ENCODE measurements around the gene MUC4.

The MUC4 gene

DNA sequence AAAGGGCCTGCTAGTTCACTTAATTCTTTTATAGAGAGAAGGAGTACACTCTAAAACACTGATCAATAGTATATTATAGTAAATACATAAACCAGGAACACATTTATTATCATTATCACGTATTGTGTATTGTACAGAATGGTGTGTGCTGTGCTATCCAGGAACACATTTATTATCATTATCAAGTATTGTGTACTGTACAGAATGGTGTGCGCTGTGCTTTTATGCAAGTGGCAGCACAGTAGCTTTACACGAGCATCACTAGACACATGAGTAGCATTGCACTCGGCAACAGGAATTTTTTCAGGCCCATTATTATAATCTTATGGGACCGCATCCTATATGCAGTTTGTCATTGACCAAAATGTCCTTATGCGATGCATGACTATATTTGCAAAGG, 111.9 kb downstream of the MUC4 start:
- no peak overlapping the region for H3K4me2 ChIP-seq (ENCODE audit: low read length)
- no peaks in the 10 kb centered on the region for H3K36me3 ChIP-seq (ENCODE audit: insufficient read depth, low read length)
- no peak overlapping the region for H2AFZ ChIP-seq (ENCODE audit: low read length)
- H3K4me1 ChIP-seq (ENCODE audit: insufficient read depth, low read length, severe bottlenecking) = no peaks in the 10 kb centered on the region
- no peaks in the 10 kb centered on the region for H3F3A ChIP-seq (ENCODE audit: insufficient read depth, low read length)
- no peak overlapping the region for H3K4me3 ChIP-seq (ENCODE audit: low read depth, low read length, poor library complexity, severe bottlenecking)
- no peak overlapping the region for H3K27ac ChIP-seq (ENCODE audit: low read depth, low read length, poor library complexity, severe bottlenecking)
- no peak for TF ChIP-seq EZH2 (IDR thresholded peaks at IDR 0.05; ENCODE audit: borderline replicate concordance, low read length)
- TF ChIP-seq, protein P1, sequence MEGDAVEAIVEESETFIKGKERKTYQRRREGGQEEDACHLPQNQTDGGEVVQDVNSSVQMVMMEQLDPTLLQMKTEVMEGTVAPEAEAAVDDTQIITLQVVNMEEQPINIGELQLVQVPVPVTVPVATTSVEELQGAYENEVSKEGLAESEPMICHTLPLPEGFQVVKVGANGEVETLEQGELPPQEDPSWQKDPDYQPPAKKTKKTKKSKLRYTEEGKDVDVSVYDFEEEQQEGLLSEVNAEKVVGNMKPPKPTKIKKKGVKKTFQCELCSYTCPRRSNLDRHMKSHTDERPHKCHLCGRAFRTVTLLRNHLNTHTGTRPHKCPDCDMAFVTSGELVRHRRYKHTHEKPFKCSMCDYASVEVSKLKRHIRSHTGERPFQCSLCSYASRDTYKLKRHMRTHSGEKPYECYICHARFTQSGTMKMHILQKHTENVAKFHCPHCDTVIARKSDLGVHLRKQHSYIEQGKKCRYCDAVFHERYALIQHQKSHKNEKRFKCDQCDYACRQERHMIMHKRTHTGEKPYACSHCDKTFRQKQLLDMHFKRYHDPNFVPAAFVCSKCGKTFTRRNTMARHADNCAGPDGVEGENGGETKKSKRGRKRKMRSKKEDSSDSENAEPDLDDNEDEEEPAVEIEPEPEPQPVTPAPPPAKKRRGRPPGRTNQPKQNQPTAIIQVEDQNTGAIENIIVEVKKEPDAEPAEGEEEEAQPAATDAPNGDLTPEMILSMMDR (IDR thresholded peaks at IDR 0.05; ENCODE audit: low read length) = no peak
- 0 out of 2 replicates have a peak, but pooled peaks cover 9% of the 10 kb centered on the region for H3K27me3 ChIP-seq (ENCODE audit: insufficient read depth, low read length)
- H4K20me1 ChIP-seq (ENCODE audit: insufficient read depth, low read length) = no peaks in the 10 kb centered on the region
- H3K9ac ChIP-seq (ENCODE audit: low read length) = no peak overlapping the region
- no peaks in the 10 kb centered on the region for H3K9me3 ChIP-seq (ENCODE audit: low read length)
- no peaks in the 10 kb centered on the region for H3K9me2 ChIP-seq (ENCODE audit: low read depth, low read length)
- H3K79me2 ChIP-seq (ENCODE audit: insufficient read depth, low read length) = no peaks in the 10 kb centered on the region

DNA sequence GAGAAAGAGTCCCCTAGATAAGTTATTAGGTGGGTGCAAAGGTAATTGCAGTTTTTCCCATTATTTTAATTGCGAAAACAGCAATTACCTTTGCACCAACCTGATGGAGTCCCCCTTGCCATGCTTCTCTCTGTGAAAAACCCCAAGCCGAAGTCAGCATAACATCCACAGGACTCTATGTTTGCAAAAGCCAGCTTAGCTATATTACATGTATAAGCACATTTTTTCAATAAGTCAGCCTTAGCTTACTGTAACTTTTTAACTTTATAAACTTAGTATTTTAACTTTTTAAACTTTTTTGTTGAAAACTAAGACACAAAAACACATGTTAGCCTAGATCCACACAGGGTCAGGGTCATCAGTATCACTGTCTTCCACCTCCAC, 112.3 kb downstream of the MUC4 start:
- no peaks in the 10 kb centered on the region for H3F3A ChIP-seq (ENCODE audit: insufficient read depth, low read length)
- no peaks in the 10 kb centered on the region for H3K36me3 ChIP-seq (ENCODE audit: insufficient read depth, low read length)
- no peak overlapping the region for H3K4me3 ChIP-seq (ENCODE audit: low read depth, low read length, poor library complexity, severe bottlenecking)
- H3K27ac ChIP-seq (ENCODE audit: low read depth, low read length, poor library complexity, severe bottlenecking) = no peak overlapping the region
- no peaks in the 10 kb centered on the region for H3K9me2 ChIP-seq (ENCODE audit: low read depth, low read length)
- no peak overlapping the region for H2AFZ ChIP-seq (ENCODE audit: low read length)
- 0 out of 2 replicates have a peak, but pooled peaks cover 4% of the 10 kb centered on the region for H3K27me3 ChIP-seq (ENCODE audit: insufficient read depth, low read length)
- H4K20me1 ChIP-seq (ENCODE audit: insufficient read depth, low read length) = no peaks in the 10 kb centered on the region
- H3K9me3 ChIP-seq (ENCODE audit: low read length) = no peaks in the 10 kb centered on the region
- H3K4me1 ChIP-seq (ENCODE audit: insufficient read depth, low read length, severe bottlenecking) = no peaks in the 10 kb centered on the region
- no peak for TF ChIP-seq EZH2 (IDR thresholded peaks at IDR 0.05; ENCODE audit: borderline replicate concordance, low read length)
- TF ChIP-seq, protein P1 (IDR thresholded peaks at IDR 0.05; ENCODE audit: low read length) = no peak
- no peak overlapping the region for H3K9ac ChIP-seq (ENCODE audit: low read length)
- no peak overlapping the region for H3K4me2 ChIP-seq (ENCODE audit: low read length)
- H3K79me2 ChIP-seq (ENCODE audit: insufficient read depth, low read length) = no peaks in the 10 kb centered on the region

DNA sequence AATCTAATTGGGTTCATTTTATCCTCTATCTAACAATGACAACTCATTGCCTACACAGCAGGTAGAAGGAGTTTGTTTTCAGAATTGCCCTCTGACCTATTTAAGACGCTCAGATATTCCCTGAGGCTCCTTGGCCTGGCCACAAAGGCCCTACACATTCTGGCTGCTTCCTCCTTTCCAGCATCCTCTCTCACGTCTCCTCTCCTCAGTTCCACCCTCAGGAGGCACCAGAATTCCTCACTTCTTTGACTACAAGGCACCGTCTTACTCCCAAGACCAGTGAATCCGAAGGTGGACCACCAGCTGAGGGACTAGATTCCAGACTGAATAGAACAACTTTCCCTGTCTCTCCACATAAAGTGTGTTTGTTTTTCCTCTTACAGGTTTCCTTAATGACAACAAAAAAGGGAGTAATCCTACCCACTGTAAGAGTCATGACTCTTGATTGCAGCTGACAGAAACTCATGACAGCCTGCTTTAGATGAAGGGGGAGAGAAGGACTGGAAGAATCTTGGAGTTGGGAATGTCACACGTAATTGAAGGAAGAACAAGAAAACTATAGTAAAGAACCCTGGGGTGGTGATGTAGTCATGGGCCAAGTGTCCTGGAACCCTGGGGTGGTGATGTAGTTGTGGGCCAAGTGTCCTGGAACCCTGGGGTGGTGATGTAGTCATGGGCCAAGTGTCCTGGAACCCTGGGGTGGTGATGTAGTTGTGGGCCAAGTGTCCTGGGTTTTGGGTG, 112.9 kb downstream of the MUC4 start:
- Histone ChIP-seq H4K20me1 (ENCODE audit: insufficient read depth, low read length) (no peaks in the 10 kb centered on the region), H2AFZ (ENCODE audit: low read length) (no peak overlapping the region), H3F3A (ENCODE audit: insufficient read depth, low read length) (no peaks in the 10 kb centered on the region), H3K79me2 (ENCODE audit: insufficient read depth, low read length) (no peaks in the 10 kb centered on the region), H3K9ac (ENCODE audit: low read length) (no peak overlapping the region), H3K27ac (ENCODE audit: low read depth, low read length, poor library complexity, severe bottlenecking) (no peak overlapping the region), H3K4me1 (ENCODE audit: insufficient read depth, low read length, severe bottlenecking) (no peaks in the 10 kb centered on the region), H3K36me3 (ENCODE audit: insufficient read depth, low read length) (no peaks in the 10 kb centered on the region), H3K9me3 (ENCODE audit: low read length) (no peaks in the 10 kb centered on the region), H3K9me2 (ENCODE audit: low read depth, low read length) (no peaks in the 10 kb centered on the region), H3K27me3 (ENCODE audit: insufficient read depth, low read length) (no peaks in the 10 kb centered on the region), H3K4me3 (ENCODE audit: low read depth, low read length, poor library complexity, severe bottlenecking) (no peak overlapping the region), H3K4me2 (ENCODE audit: low read length) (no peak overlapping the region)
- no peak for TF ChIP-seq EZH2 (IDR thresholded peaks at IDR 0.05; ENCODE audit: borderline replicate concordance, low read length)
- TF ChIP-seq, protein P1 (IDR thresholded peaks at IDR 0.05; ENCODE audit: low read length) = no peak

Data from OCI-LY1 (cell line).